WTC11 (cell line): ENCODE measurements around the gene CYB561D2. TPM values are rescaled to one million over a fixed set of nuclear protein-coding genes. Genes with fewer than 3 reads are reported as not detected.

Source experiments
- ATAC-seq: fragments of 200-7000 bp; cut with Tn5 transposase; 2 replicates; pipeline ENCODE4 v1.10.0; 2021; ENCODE audit warnings: mild to moderate bottlenecking, moderate library complexity
- CTCF ChIA-PET: fragments of 300-600 bp; sonication (Branson Sonifier 250); formaldehyde crosslinking; loops from one replicate; lab custom pipeline; 2021; ENCODE audit warnings: antibody characterized with exemption; lab: Charles Lee
- POLR2A ChIA-PET: fragments of 350-600 bp; sonication (Branson Sonifier 250); formaldehyde crosslinking; loops from one replicate; lab custom pipeline; 2021; ENCODE audit warnings: antibody characterized with exemption; lab: Charles Lee
- DNase-seq: peaks from one replicate; pipeline ENCODE4 v3.0.0; 2021; ENCODE audit warnings: low spot score
- H3K27ac Mint-ChIP-seq: 2 replicates; pipeline ENCODE4 v1.8.0; 2021; ENCODE audit warnings: mixed read lengths
- H3K27me3 Mint-ChIP-seq: 2 replicates; pipeline ENCODE4 v1.8.0; 2021; ENCODE audit warnings: low read depth, mild to moderate bottlenecking, moderate library complexity, mixed read lengths
- H3K36me3 Mint-ChIP-seq: 2 replicates; pipeline ENCODE4 v1.8.0; 2021; ENCODE audit warnings: mixed read lengths
- H3K4me1 Mint-ChIP-seq: 2 replicates; pipeline ENCODE4 v1.8.0; 2022; ENCODE audit warnings: mixed read lengths
- H3K4me3 Mint-ChIP-seq: 2 replicates; pipeline ENCODE4 v1.8.0; 2021; ENCODE audit warnings: mild to moderate bottlenecking, moderate library complexity, mixed read lengths
- H3K9me3 Mint-ChIP-seq: 2 replicates; pipeline ENCODE4 v1.8.0; 2021; ENCODE audit warnings: mixed read lengths
- CDX4 ChIP-seq: fragments of 250-450 bp; sonication (Bioruptor Pico); IDR thresholded peaks from 2 replicates; pipeline ENCODE4 v1.9.0; 2021; ENCODE audit warnings: moderate library complexity, mild to moderate bottlenecking, inconsistent platforms, borderline replicate concordance
- ELF4 ChIP-seq: sonication (generic); formaldehyde crosslinking; IDR thresholded peaks from 2 replicates; pipeline ENCODE4 v1.8.1; 2022; ENCODE audit warnings: low read depth, mild to moderate bottlenecking, moderate library complexity, missing genetic modification reagents
- FOXJ3 ChIP-seq: sonication (generic); formaldehyde crosslinking; IDR thresholded peaks from 2 replicates; pipeline ENCODE4 v1.9.0; 2021; ENCODE audit warnings: missing genetic modification reagents, mild to moderate bottlenecking, borderline replicate concordance
- FOXP4 ChIP-seq: sonication (generic); formaldehyde crosslinking; IDR thresholded peaks from 2 replicates; pipeline ENCODE4 v1.8.0; 2022; ENCODE audit warnings: mild to moderate bottlenecking, missing genetic modification reagents
- MYBL2 ChIP-seq: sonication (generic); formaldehyde crosslinking; IDR thresholded peaks from 2 replicates; pipeline ENCODE4 v1.8.1; 2023; ENCODE audit warnings: mild to moderate bottlenecking, moderate library complexity, missing genetic modification reagents
- NFE2L1 ChIP-seq: sonication (generic); formaldehyde crosslinking; IDR thresholded peaks from 2 replicates; pipeline ENCODE4 v1.8.1; 2023; ENCODE audit warnings: missing genetic modification reagents
- PREB ChIP-seq: sonication (generic); formaldehyde crosslinking; IDR thresholded peaks from 2 replicates; pipeline ENCODE4 v1.8.1; 2022; ENCODE audit warnings: mild to moderate bottlenecking, missing genetic modification reagents, moderate library complexity, borderline replicate concordance
- SMAD3 ChIP-seq: sonication (generic); formaldehyde crosslinking; IDR thresholded peaks from 2 replicates; pipeline ENCODE4 v1.8.0; 2022; ENCODE audit warnings: missing genetic modification reagents, mild to moderate bottlenecking, borderline replicate concordance
- SMAD4 ChIP-seq: sonication (generic); formaldehyde crosslinking; IDR thresholded peaks from 2 replicates; pipeline ENCODE4 v1.8.0; 2022; ENCODE audit warnings: mild to moderate bottlenecking, missing genetic modification reagents
- SOX15 ChIP-seq: fragments of 250-450 bp; sonication (Bioruptor Pico); IDR thresholded peaks from 2 replicates; pipeline ENCODE4 v1.9.0; 2021; ENCODE audit warnings: mild to moderate bottlenecking
- TEAD1 ChIP-seq: sonication (generic); formaldehyde crosslinking; IDR thresholded peaks from 2 replicates; pipeline ENCODE4 v1.8.0; 2022; ENCODE audit warnings: mild to moderate bottlenecking, missing genetic modification reagents
- ZBTB21 ChIP-seq: sonication (generic); formaldehyde crosslinking; IDR thresholded peaks from 2 replicates; pipeline ENCODE4 v1.8.1; 2023; ENCODE audit warnings: mild to moderate bottlenecking, missing genetic modification reagents, borderline replicate concordance
- ZNF263 ChIP-seq: sonication (generic); formaldehyde crosslinking; IDR thresholded peaks from 2 replicates; pipeline ENCODE4 v1.8.1; 2022; ENCODE audit warnings: low read depth, mild to moderate bottlenecking, moderate library complexity, missing genetic modification reagents
- ZNF317 ChIP-seq: sonication (generic); formaldehyde crosslinking; IDR thresholded peaks from 2 replicates; pipeline ENCODE4 v1.8.1; 2023; ENCODE audit warnings: low read depth, mild to moderate bottlenecking, moderate library complexity, missing genetic modification reagents, borderline replicate concordance
- total RNA-seq: library from RNA; stranded (reverse); gene quantifications from 3 replicates; pipeline ENCODE4 v1.2.3, GENCODE V29; 2021
- TF ChIP-seq, protein P1 (sequence below): sonication (generic); formaldehyde crosslinking; IDR thresholded peaks from 2 replicates; pipeline ENCODE4 v1.8.1; 2022; ENCODE audit warnings: mild to moderate bottlenecking, moderate library complexity, missing genetic modification reagents
- TF ChIP-seq, protein P2 (sequence below): sonication (generic); formaldehyde crosslinking; IDR thresholded peaks from 2 replicates; pipeline ENCODE4 v1.8.0; 2022; ENCODE audit warnings: missing genetic modification reagents
- TF ChIP-seq, protein P3 (sequence below): sonication (generic); formaldehyde crosslinking; IDR thresholded peaks from 2 replicates; pipeline ENCODE4 v1.8.1; 2023; ENCODE audit warnings: mild to moderate bottlenecking, missing genetic modification reagents
- TF ChIP-seq, protein P4 (sequence below): sonication (generic); formaldehyde crosslinking; IDR thresholded peaks from 2 replicates; pipeline ENCODE4 v1.8.1; 2022; ENCODE audit warnings: missing genetic modification reagents, borderline replicate concordance
- TF ChIP-seq, protein P5 (sequence below): sonication (generic); formaldehyde crosslinking; IDR thresholded peaks from 2 replicates; pipeline ENCODE4 v1.8.1; 2022; ENCODE audit warnings: low read depth, mild to moderate bottlenecking, moderate library complexity, missing genetic modification reagents, borderline replicate concordance

The CYB561D2 gene
- total RNA-seq, 1 experiment from 2014 or later = 9.8 TPM

DNA sequence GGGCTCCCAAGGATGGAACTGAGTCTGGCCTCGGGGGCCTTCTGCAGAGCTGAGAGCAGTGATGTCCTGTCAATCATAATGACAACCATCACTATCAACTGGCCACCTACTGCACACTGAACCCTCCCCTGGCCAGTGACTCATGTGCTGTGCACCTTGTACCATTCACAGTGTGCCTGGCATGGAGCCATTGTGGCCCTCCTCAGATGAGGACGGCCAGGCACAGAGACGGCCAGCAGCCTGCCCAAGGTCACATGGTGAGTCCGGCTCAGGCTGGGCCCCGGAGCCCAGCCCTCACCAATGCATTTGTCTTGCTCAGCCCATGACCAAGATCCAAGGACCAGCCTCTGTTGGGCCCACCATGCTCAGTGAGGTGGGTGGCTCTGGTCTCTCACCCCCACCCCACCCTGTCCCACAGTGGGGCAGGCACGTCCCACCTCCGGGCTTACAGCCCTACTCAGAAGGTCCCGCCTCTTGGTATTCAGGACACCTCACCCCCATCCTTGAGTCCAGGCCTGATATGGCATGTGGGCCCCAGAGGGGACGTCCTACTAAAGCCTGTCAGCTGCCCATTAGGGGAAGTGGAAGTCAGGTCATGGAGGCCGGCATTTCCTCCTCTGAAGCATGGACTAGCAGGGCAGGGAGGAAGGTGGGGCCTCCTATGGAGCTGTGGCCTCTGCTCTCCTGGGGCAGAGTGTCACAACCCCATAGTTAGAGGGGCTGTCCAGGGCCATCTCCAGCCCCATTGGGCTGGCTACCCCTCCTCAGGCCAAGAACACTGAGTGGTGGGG, 44.6 kb downstream of the CYB561D2 start:
- Mint-ChIP-seq H3K4me3 (no peak overlapping the region), H3K4me1 (no peaks in the 10 kb centered on the region), H3K27me3 (no peaks in the 10 kb centered on the region), H3K36me3 (no peaks in the 10 kb centered on the region), H3K27ac (no peak overlapping the region), H3K9me3 (no peaks in the 10 kb centered on the region)
- TF ChIP-seq FOXJ3 (CRISPR knock-in tag) (no peak), ZNF317 (no peak), PREB (CRISPR knock-in tag) (no peak), ZBTB21 (CRISPR knock-in tag) (no peak), SMAD4 (no peak), NFE2L1 (CRISPR knock-in tag) (no peak), SOX15 (no peak), ZNF263 (CRISPR knock-in tag) (no peak), CDX4 (CRISPR knock-in tag) (no peak), MYBL2 (CRISPR knock-in tag) (no peak), FOXP4 (CRISPR knock-in tag) (no peak), ELF4 (CRISPR knock-in tag) (no peak), SMAD3 (CRISPR knock-in tag) (no peak), TEAD1 (no peak)
- TF ChIP-seq, protein P1, sequence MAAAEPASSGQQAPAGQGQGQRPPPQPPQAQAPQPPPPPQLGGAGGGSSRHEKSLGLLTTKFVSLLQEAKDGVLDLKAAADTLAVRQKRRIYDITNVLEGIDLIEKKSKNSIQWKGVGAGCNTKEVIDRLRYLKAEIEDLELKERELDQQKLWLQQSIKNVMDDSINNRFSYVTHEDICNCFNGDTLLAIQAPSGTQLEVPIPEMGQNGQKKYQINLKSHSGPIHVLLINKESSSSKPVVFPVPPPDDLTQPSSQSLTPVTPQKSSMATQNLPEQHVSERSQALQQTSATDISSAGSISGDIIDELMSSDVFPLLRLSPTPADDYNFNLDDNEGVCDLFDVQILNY (CRISPR knock-in tag) = no peak
- TF ChIP-seq, protein P2, sequence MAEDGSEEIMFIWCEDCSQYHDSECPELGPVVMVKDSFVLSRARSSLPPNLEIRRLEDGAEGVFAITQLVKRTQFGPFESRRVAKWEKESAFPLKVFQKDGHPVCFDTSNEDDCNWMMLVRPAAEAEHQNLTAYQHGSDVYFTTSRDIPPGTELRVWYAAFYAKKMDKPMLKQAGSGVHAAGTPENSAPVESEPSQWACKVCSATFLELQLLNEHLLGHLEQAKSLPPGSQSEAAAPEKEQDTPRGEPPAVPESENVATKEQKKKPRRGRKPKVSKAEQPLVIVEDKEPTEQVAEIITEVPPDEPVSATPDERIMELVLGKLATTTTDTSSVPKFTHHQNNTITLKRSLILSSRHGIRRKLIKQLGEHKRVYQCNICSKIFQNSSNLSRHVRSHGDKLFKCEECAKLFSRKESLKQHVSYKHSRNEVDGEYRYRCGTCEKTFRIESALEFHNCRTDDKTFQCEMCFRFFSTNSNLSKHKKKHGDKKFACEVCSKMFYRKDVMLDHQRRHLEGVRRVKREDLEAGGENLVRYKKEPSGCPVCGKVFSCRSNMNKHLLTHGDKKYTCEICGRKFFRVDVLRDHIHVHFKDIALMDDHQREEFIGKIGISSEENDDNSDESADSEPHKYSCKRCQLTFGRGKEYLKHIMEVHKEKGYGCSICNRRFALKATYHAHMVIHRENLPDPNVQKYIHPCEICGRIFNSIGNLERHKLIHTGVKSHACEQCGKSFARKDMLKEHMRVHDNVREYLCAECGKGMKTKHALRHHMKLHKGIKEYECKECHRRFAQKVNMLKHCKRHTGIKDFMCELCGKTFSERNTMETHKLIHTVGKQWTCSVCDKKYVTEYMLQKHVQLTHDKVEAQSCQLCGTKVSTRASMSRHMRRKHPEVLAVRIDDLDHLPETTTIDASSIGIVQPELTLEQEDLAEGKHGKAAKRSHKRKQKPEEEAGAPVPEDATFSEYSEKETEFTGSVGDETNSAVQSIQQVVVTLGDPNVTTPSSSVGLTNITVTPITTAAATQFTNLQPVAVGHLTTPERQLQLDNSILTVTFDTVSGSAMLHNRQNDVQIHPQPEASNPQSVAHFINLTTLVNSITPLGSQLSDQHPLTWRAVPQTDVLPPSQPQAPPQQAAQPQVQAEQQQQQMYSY (CRISPR knock-in tag) = no peak
- TF ChIP-seq, protein P3, sequence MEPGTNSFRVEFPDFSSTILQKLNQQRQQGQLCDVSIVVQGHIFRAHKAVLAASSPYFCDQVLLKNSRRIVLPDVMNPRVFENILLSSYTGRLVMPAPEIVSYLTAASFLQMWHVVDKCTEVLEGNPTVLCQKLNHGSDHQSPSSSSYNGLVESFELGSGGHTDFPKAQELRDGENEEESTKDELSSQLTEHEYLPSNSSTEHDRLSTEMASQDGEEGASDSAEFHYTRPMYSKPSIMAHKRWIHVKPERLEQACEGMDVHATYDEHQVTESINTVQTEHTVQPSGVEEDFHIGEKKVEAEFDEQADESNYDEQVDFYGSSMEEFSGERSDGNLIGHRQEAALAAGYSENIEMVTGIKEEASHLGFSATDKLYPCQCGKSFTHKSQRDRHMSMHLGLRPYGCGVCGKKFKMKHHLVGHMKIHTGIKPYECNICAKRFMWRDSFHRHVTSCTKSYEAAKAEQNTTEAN (CRISPR knock-in tag) = no peak
- TF ChIP-seq, protein P4, sequence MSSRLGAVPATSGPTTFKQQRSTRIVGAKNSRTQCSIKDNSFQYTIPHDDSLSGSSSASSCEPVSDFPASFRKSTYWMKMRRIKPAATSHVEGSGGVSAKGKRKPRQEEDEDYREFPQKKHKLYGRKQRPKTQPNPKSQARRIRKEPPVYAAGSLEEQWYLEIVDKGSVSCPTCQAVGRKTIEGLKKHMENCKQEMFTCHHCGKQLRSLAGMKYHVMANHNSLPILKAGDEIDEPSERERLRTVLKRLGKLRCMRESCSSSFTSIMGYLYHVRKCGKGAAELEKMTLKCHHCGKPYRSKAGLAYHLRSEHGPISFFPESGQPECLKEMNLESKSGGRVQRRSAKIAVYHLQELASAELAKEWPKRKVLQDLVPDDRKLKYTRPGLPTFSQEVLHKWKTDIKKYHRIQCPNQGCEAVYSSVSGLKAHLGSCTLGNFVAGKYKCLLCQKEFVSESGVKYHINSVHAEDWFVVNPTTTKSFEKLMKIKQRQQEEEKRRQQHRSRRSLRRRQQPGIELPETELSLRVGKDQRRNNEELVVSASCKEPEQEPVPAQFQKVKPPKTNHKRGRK = no peak
- TF ChIP-seq, protein P5, sequence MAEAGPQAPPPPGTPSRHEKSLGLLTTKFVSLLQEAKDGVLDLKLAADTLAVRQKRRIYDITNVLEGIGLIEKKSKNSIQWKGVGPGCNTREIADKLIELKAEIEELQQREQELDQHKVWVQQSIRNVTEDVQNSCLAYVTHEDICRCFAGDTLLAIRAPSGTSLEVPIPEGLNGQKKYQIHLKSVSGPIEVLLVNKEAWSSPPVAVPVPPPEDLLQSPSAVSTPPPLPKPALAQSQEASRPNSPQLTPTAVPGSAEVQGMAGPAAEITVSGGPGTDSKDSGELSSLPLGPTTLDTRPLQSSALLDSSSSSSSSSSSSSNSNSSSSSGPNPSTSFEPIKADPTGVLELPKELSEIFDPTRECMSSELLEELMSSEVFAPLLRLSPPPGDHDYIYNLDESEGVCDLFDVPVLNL (CRISPR knock-in tag) = no peak
- ChIA-PET POLR2A (no interaction called here), CTCF (interaction anchor here (0.9 kb wide), 1 partner anchor 20 kb away, joined by 3 read pairs; no protein-coding TSS in a partner anchor)
- ATAC-seq = no peak
- no peak for DNase-seq
